Ishikawa (cell line): ENCODE data around the gene SELENOF.

Experiments
- EP300 ChIP-seq: IDR thresholded peaks from 2 replicates; pipeline ENCODE4 v1.6.1; 2012; ENCODE audit warnings: borderline replicate concordance
- FOXM1 ChIP-seq: IDR thresholded peaks from 2 replicates; pipeline ENCODE4 v1.6.1; 2012; ENCODE audit warnings: low read depth, borderline replicate concordance
- MAX ChIP-seq: IDR thresholded peaks from 2 replicates; pipeline ENCODE4 v1.6.1; 2012
- NFIC ChIP-seq: IDR thresholded peaks from 2 replicates; pipeline ENCODE4 v1.6.1; 2012
- RAD21 ChIP-seq: IDR thresholded peaks from 2 replicates; pipeline ENCODE4 v1.6.1; 2012; ENCODE audit warnings: low read depth
- REST ChIP-seq: IDR thresholded peaks from 2 replicates; pipeline ENCODE4 v1.6.1; 2012; ENCODE audit warnings: low read depth, mild to moderate bottlenecking
- TCF12 ChIP-seq: IDR thresholded peaks from 2 replicates; pipeline ENCODE4 v1.6.1; 2012; ENCODE audit warnings: low read depth

DNA sequence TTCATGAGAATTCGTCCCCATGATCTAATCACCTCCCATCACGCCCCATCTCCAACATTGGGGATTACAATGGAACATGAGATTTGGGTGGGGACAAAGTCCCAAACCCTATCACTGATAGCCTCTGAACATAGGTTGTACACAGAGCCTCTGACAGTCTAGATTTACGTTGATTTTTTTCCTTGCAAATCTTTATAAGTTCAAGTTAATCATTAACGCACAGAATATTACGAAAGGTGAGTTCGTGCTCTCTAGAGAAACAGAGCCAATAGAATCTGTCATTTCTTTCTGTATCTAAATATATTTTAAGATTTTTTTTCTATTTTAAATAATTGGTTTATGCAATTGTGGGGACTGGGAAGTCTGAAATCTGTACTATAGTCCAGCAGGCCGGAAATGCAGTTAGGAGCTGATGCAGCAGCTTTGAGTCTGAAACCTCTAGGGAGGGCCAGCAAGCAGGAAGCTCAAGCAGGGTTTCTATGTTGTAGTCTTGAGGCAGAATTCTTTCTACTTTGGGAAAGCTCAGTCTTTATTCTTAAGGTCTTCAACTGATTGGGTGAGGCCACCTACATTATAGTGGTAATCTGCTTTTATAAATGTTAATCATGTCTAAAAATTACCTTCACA, 61.0 kb downstream of the SELENOF start:
- no peak for TF ChIP-seq FOXM1
- TF ChIP-seq RAD21: no peak
- TF ChIP-seq REST: no peak
- no peak for TF ChIP-seq NFIC
- TF ChIP-seq TCF12: no peak
- no peak for TF ChIP-seq EP300
- no peak for TF ChIP-seq MAX
